ENCODE measurements around the gene GSE1.
A peak's percentile ranks its signal among the peaks of the same experiment; 100 is the strongest.

Gene GSE1

DNA sequence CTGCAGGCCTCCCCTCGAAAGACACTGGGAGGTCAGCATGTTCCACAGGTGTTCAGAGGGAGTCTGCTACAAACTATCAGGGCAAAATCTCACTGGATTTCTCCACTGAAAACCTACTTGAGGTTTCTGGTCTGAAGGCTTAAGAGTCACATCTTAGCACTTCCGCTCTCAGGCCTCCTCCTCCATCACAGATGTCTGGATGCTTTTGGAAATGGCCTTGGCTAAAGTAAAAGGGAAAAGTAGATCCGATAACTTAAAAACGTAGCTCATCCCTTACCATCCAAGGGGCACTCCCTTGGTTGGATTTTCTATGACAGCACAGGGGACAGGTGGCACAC is 61.3 kb downstream of the GSE1 start:
- TF ChIP-seq ZBTB48 (tag by site-specific recombination; IDR thresholded peaks at IDR 0.05) (no peak), SCRT2 (tag by site-specific recombination; IDR thresholded peaks at IDR 0.05) (no peak), ZNF510 (tag by site-specific recombination; IDR thresholded peaks at IDR 0.05; ENCODE audit: insufficient replicate concordance) (peak; percentile 97), ZNF341 (tag by site-specific recombination; IDR thresholded peaks at IDR 0.05; ENCODE audit: low read depth) (peak; percentile 4), KLF16 (tag by site-specific recombination; IDR thresholded peaks at IDR 0.05) (no peak)
- H3K4me3 ChIP-seq (ENCODE audit: low read depth, low read length): no peak overlapping the region
- H3K36me3 ChIP-seq (ENCODE audit: control insufficient read depth in 2 of 2, insufficient read depth in 1 of 2, low read length in 2 of 2): peaks cover 21 to 100% of the 10 kb centered on the region in 2 experiments; a peak in 2 of 3 replicates
- peak overlapping the region; percentile 51 for H3K27ac ChIP-seq (ENCODE audit: extremely low read depth, low read depth, low read length)
- ChIA-PET POLR2A (interaction anchor here (1.4 to 1.5 kb wide), 2 partner anchors 8 to 10 kb away, joined by 5 to 6 read pairs; no protein-coding TSS in a partner anchor), CTCF (interaction anchor here (1.1 to 7.6 kb wide), 4 partner anchors 15 to 399 kb away, joined by 5 to 87 read pairs (median 15); no protein-coding TSS in a partner anchor)
- H3K4me1 ChIP-seq (ENCODE audit: control insufficient read depth, insufficient read depth, low read length): peaks cover 11% of the 10 kb centered on the region
- H3K9me3 ChIP-seq (ENCODE audit: control insufficient read depth, insufficient read depth, low read depth, low read length): no peaks in the 10 kb centered on the region

GRCh38 chr16:85674828-85675227 is 61.7 kb downstream of the GSE1 start:
- TF ChIP-seq ZNF792 (tag by site-specific recombination; IDR thresholded peaks at IDR 0.05): no peak
- POLR2A ChIA-PET: interaction anchor here (1.4 kb wide), 1 partner anchor 43 kb away, joined by 4 read pairs; no protein-coding TSS in a partner anchor
- peaks cover 21 to 100% of the 10 kb centered on the region in 2 experiments; a peak in 2 of 3 replicates for H3K36me3 ChIP-seq (ENCODE audit: control insufficient read depth in 2 of 2, insufficient read depth in 1 of 2, low read length in 2 of 2)
- peaks cover 11% of the 10 kb centered on the region for H3K4me1 ChIP-seq (ENCODE audit: control insufficient read depth, insufficient read depth, low read length)
- CTCF ChIA-PET: interaction anchor here (1.0 to 7.6 kb wide), 6 partner anchors 9 to 399 kb away, joined by 3 to 87 read pairs (median 6); no protein-coding TSS in a partner anchor
- no peak overlapping the region; the same call in 1 of the 2 replicates for H3K27ac ChIP-seq (ENCODE audit: extremely low read depth, low read depth, low read length)
- H3K9me3 ChIP-seq (ENCODE audit: control insufficient read depth, insufficient read depth, low read depth, low read length): no peaks in the 10 kb centered on the region
- no peak overlapping the region for H3K4me3 ChIP-seq (ENCODE audit: low read depth, low read length)

DNA sequence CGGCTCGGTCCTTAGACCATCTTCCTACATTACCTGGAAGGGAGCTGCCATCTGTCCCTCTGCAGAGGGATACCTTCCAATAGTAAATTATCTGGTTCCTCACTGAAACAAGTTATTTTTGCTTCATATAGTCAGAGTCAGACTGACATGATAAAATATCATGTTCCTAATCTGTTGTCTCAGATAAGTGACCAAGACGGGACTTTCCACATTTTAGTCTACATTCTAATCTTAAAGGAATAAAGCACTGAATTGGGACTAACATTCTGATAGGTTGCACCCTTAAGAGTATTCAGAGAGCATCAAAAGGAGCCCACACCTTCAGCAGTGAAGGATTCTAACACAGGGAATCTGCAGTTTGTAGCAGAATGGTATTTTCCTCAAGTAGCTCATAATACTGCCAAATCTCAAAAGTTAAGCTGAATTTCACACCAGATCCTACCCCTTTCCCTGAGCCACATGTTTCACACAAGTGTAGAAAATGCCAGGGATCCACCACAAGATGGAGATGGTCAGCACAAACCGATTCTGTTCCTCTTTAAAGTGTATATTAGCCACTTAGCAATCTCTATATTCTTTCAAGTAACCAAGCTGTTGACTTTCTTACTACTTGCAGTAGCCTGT is 62.2 kb downstream of the GSE1 start:
- 0 out of 2 replicates have a peak, but pooled peaks have one; percentile 30 for TF ChIP-seq PRDM1 (tag by site-specific recombination; IDR thresholded peaks at IDR 0.05)
- TF ChIP-seq ZNF239 (tag by site-specific recombination; IDR thresholded peaks at IDR 0.05): no peak
- H3K9me3 ChIP-seq (ENCODE audit: control insufficient read depth, insufficient read depth, low read depth, low read length): no peaks in the 10 kb centered on the region
- ChIA-PET POLR2A (interaction anchor here (1.4 to 1.9 kb wide), 2 partner anchors 13 to 42 kb away, joined by 4 to 5 read pairs; partner anchors contain the start of gene GINS2), CTCF (interaction anchor here (0.6 to 7.6 kb wide), 7 partner anchors 10 to 63 kb away, joined by 3 to 87 read pairs (median 5); no protein-coding TSS in a partner anchor)
- H3K36me3 ChIP-seq (ENCODE audit: control insufficient read depth in 2 of 2, insufficient read depth in 1 of 2, low read length in 2 of 2): peaks cover 21 to 100% of the 10 kb centered on the region in 2 experiments; a peak in 2 of 3 replicates
- no peak overlapping the region for H3K27ac ChIP-seq (ENCODE audit: extremely low read depth, low read depth, low read length)
- no peak overlapping the region for H3K4me3 ChIP-seq (ENCODE audit: low read depth, low read length)
- H3K4me1 ChIP-seq (ENCODE audit: control insufficient read depth, insufficient read depth, low read length): peaks cover 11% of the 10 kb centered on the region

GRCh38 chr16:85676466-85676865 is 63.3 kb downstream of the GSE1 start:
- Histone ChIP-seq H3K36me3 (ENCODE audit: control insufficient read depth in 2 of 2, insufficient read depth in 1 of 2, low read length in 2 of 2) (peaks cover 20 to 100% of the 10 kb centered on the region in 2 experiments; a peak in 2 of 3 replicates), H3K4me3 (ENCODE audit: low read depth, low read length) (no peak overlapping the region), H3K9me3 (ENCODE audit: control insufficient read depth, insufficient read depth, low read depth, low read length) (no peaks in the 10 kb centered on the region), H3K27ac (ENCODE audit: extremely low read depth, low read depth, low read length) (no peak overlapping the region), H3K4me1 (ENCODE audit: control insufficient read depth, insufficient read depth, low read length) (peaks cover 11% of the 10 kb centered on the region)
- ChIA-PET CTCF (interaction anchor here (0.6 to 7.6 kb wide), 4 partner anchors 17 to 54 kb away, joined by 4 to 87 read pairs (median 14); no protein-coding TSS in a partner anchor), POLR2A (interaction anchor here (1.9 kb wide), 1 partner anchor 12 kb away, joined by 5 read pairs; the partner anchor contains the start of gene GINS2)
- TF ChIP-seq EGR2 (tag by site-specific recombination; IDR thresholded peaks at IDR 0.05; ENCODE audit: low read depth) (no peak), ZNF223 (tag by site-specific recombination; IDR thresholded peaks at IDR 0.05) (no peak), ZBTB1 (tag by site-specific recombination; IDR thresholded peaks at IDR 0.05) (no peak), ZNF214 (tag by site-specific recombination; IDR thresholded peaks at IDR 0.05; ENCODE audit: borderline replicate concordance) (no peak), ZNF280D (tag by site-specific recombination; IDR thresholded peaks at IDR 0.05) (no peak), HOXD13 (CRISPR knock-in tag; IDR thresholded peaks at IDR 0.05; ENCODE audit: borderline replicate concordance) (no peak), ZSCAN30 (tag by site-specific recombination; IDR thresholded peaks at IDR 0.05) (no peak), ZNF426 (tag by site-specific recombination; IDR thresholded peaks at IDR 0.05) (no peak), BCL11A (tag by site-specific recombination; IDR thresholded peaks at IDR 0.05; ENCODE audit: low read depth) (no peak), ZNF211 (tag by site-specific recombination; IDR thresholded peaks at IDR 0.05; ENCODE audit: low read depth) (no peak), ZNF514 (tag by site-specific recombination; IDR thresholded peaks at IDR 0.05) (no peak), ZNF221 (tag by site-specific recombination; IDR thresholded peaks at IDR 0.05; ENCODE audit: borderline replicate concordance) (no peak), ZNF677 (tag by site-specific recombination; IDR thresholded peaks at IDR 0.05) (no peak), MYNN (tag by site-specific recombination; IDR thresholded peaks at IDR 0.05; ENCODE audit: borderline replicate concordance) (no peak), ZNF701 (tag by site-specific recombination; IDR thresholded peaks at IDR 0.05) (no peak), OSR2 (tag by site-specific recombination; IDR thresholded peaks at IDR 0.05) (no peak), ZNF48 (tag by site-specific recombination; IDR thresholded peaks at IDR 0.05) (no peak), ZNF155 (tag by site-specific recombination; IDR thresholded peaks at IDR 0.05) (no peak)
